WTC11 (cell line): ENCODE measurements around the gene POU2F3. TPM values are rescaled to one million over a fixed set of nuclear protein-coding genes. Genes with fewer than 3 reads are reported as not detected.

Experiments
- ATAC-seq: fragments of 200-7000 bp; cut with Tn5 transposase; 2 replicates; pipeline ENCODE4 v1.10.0; 2021; ENCODE audit warnings: mild to moderate bottlenecking, moderate library complexity
- CTCF ChIA-PET: fragments of 300-600 bp; sonication (Branson Sonifier 250); formaldehyde crosslinking; loops from one replicate; lab custom pipeline; 2021; ENCODE audit warnings: antibody characterized with exemption; lab: Charles Lee
- POLR2A ChIA-PET: fragments of 350-600 bp; sonication (Branson Sonifier 250); formaldehyde crosslinking; loops from one replicate; lab custom pipeline; 2021; ENCODE audit warnings: antibody characterized with exemption; lab: Charles Lee
- DNase-seq: peaks from one replicate; pipeline ENCODE4 v3.0.0; 2021; ENCODE audit warnings: low spot score
- H3K27ac Mint-ChIP-seq: 2 replicates; pipeline ENCODE4 v1.8.0; 2021; ENCODE audit warnings: mixed read lengths
- H3K27me3 Mint-ChIP-seq: 2 replicates; pipeline ENCODE4 v1.8.0; 2021; ENCODE audit warnings: low read depth, mild to moderate bottlenecking, moderate library complexity, mixed read lengths
- H3K36me3 Mint-ChIP-seq: 2 replicates; pipeline ENCODE4 v1.8.0; 2021; ENCODE audit warnings: mixed read lengths
- H3K4me1 Mint-ChIP-seq: 2 replicates; pipeline ENCODE4 v1.8.0; 2022; ENCODE audit warnings: mixed read lengths
- H3K4me3 Mint-ChIP-seq: 2 replicates; pipeline ENCODE4 v1.8.0; 2021; ENCODE audit warnings: mild to moderate bottlenecking, moderate library complexity, mixed read lengths
- H3K9me3 Mint-ChIP-seq: 2 replicates; pipeline ENCODE4 v1.8.0; 2021; ENCODE audit warnings: mixed read lengths
- CBFB ChIP-seq: sonication (generic); formaldehyde crosslinking; IDR thresholded peaks from 2 replicates; pipeline ENCODE4 v1.8.1; 2022; ENCODE audit warnings: mild to moderate bottlenecking, low read depth, missing genetic modification reagents
- CREB1 ChIP-seq: sonication (generic); formaldehyde crosslinking; IDR thresholded peaks from 2 replicates; pipeline ENCODE4 v1.8.0; 2023; ENCODE audit warnings: mild to moderate bottlenecking, missing genetic modification reagents
- CTCF ChIP-seq: fragments of 200-600 bp; IDR thresholded peaks from 2 replicates; pipeline ENCODE4 v1.8.0; 2022; ENCODE audit warnings: antibody characterized with exemption
- ERG ChIP-seq: fragments of 250-450 bp; sonication (Bioruptor Pico); IDR thresholded peaks from 2 replicates; pipeline ENCODE4 v1.8.0; 2021; ENCODE audit warnings: mild to moderate bottlenecking
- GABPB1 ChIP-seq: sonication (generic); formaldehyde crosslinking; IDR thresholded peaks from 2 replicates; pipeline ENCODE4 v1.8.1; 2023; ENCODE audit warnings: mild to moderate bottlenecking, missing genetic modification reagents
- JUN ChIP-seq: sonication (generic); formaldehyde crosslinking; IDR thresholded peaks from 2 replicates; pipeline ENCODE4 v1.8.0; 2023; ENCODE audit warnings: mild to moderate bottlenecking, missing genetic modification reagents
- MYBL2 ChIP-seq: sonication (generic); formaldehyde crosslinking; IDR thresholded peaks from 2 replicates; pipeline ENCODE4 v1.8.1; 2023; ENCODE audit warnings: mild to moderate bottlenecking, moderate library complexity, missing genetic modification reagents
- NR1H2 ChIP-seq: sonication (generic); formaldehyde crosslinking; IDR thresholded peaks from 2 replicates; pipeline ENCODE4 v1.9.0; 2021; ENCODE audit warnings: mild to moderate bottlenecking, moderate library complexity, missing genetic modification reagents
- PRDM15 ChIP-seq: sonication (generic); formaldehyde crosslinking; IDR thresholded peaks from 2 replicates; pipeline ENCODE4 v1.8.0; 2022; ENCODE audit warnings: missing genetic modification reagents
- RORB ChIP-seq: fragments of 250-450 bp; sonication (Bioruptor Pico); IDR thresholded peaks from 2 replicates; pipeline ENCODE4 v1.9.0; 2021; ENCODE audit warnings: mild to moderate bottlenecking
- SMAD4 ChIP-seq: sonication (generic); formaldehyde crosslinking; IDR thresholded peaks from 2 replicates; pipeline ENCODE4 v1.8.0; 2022; ENCODE audit warnings: mild to moderate bottlenecking, missing genetic modification reagents
- TEAD1 ChIP-seq: sonication (generic); formaldehyde crosslinking; IDR thresholded peaks from 2 replicates; pipeline ENCODE4 v1.8.0; 2022; ENCODE audit warnings: mild to moderate bottlenecking, missing genetic modification reagents
- TP53 ChIP-seq: sonication (generic); formaldehyde crosslinking; IDR thresholded peaks from 2 replicates; pipeline ENCODE4 v1.8.1; 2023; ENCODE audit warnings: mild to moderate bottlenecking, missing genetic modification reagents
- ZMAT4 ChIP-seq: fragments of 250-450 bp; sonication (Bioruptor Pico); IDR thresholded peaks from 2 replicates; pipeline ENCODE4 v1.9.0; 2021; ENCODE audit warnings: mild to moderate bottlenecking
- ZNF219 ChIP-seq: sonication (generic); formaldehyde crosslinking; IDR thresholded peaks from 2 replicates; pipeline ENCODE4 v1.8.0; 2023; ENCODE audit warnings: missing genetic modification reagents, mild to moderate bottlenecking, borderline replicate concordance
- ZNF416 ChIP-seq: fragments of 250-450 bp; sonication (Bioruptor Pico); IDR thresholded peaks from 2 replicates; pipeline ENCODE4 v1.9.0; 2021; ENCODE audit warnings: mild to moderate bottlenecking, inconsistent platforms
- total RNA-seq: library from RNA; stranded (reverse); gene quantifications from 3 replicates; pipeline ENCODE4 v1.2.3, GENCODE V29; 2021

The POU2F3 gene
- total RNA-seq, 1 experiment from 2014 or later, result 0.61 TPM

GRCh38 chr11:120333801-120334200, 93.9 kb downstream of the POU2F3 start:
- Mint-ChIP-seq H3K4me1 (peaks cover 18% of the 10 kb centered on the region), H3K36me3 (peaks cover 6% of the 10 kb centered on the region), H3K4me3 (no peak overlapping the region), H3K27me3 (no peaks in the 10 kb centered on the region), H3K9me3 (no peaks in the 10 kb centered on the region), H3K27ac (no peak overlapping the region)
- TF ChIP-seq ZNF219 (CRISPR knock-in tag), result no peak
- no peak for TF ChIP-seq SMAD4
- ATAC-seq, result no peak
- no peak for DNase-seq
- CTCF ChIA-PET, result interaction anchor here (0.6 to 3.6 kb wide), 6 partner anchors 8 to 207 kb away, joined by 3 to 26 read pairs (median 9); partner anchors contain the start of gene TLCD5
- POLR2A ChIA-PET, result no interaction called here

- Mint-ChIP-seq H3K4me1 (peaks cover 22% of the 10 kb centered on the region), H3K27me3 (no peaks in the 10 kb centered on the region), H3K9me3 (no peaks in the 10 kb centered on the region), H3K4me3 (no peak overlapping the region), H3K36me3 (peaks cover 6% of the 10 kb centered on the region), H3K27ac (no peak overlapping the region)
- DNase-seq, result no peak
- TF ChIP-seq ZNF416 (CRISPR knock-in tag) (no peak), PRDM15 (CRISPR knock-in tag) (no peak), RORB (CRISPR knock-in tag) (no peak), SMAD4 (no peak)
- POLR2A ChIA-PET, result no interaction called here
- CTCF ChIA-PET, result interaction anchor here (0.6 to 3.6 kb wide), 7 partner anchors 9 to 206 kb away, joined by 3 to 26 read pairs (median 9); partner anchors contain the start of gene TLCD5
- no peak for ATAC-seq
Observed at GRCh38 chr11:120334332-120334731, 94.4 kb downstream of the POU2F3 start.

GRCh38 chr11:120334894-120335462, 95.0 kb downstream of the POU2F3 start:
- Mint-ChIP-seq H3K27ac (0 out of 2 replicates have a peak overlapping the region, but pooled peaks have one; percentile 79), H3K4me3 (peak overlapping the region; percentile 78), H3K36me3 (peaks cover 4% of the 10 kb centered on the region), H3K4me1 (peaks cover 29% of the 10 kb centered on the region), H3K9me3 (no peaks in the 10 kb centered on the region), H3K27me3 (no peaks in the 10 kb centered on the region)
- ATAC-seq, result no peak
- POLR2A ChIA-PET, result no interaction called here
- TF ChIP-seq MYBL2 (CRISPR knock-in tag) (no peak), GABPB1 (CRISPR knock-in tag) (peak; percentile 10; the same call in 1 of the 2 replicates), JUN (CRISPR knock-in tag) (no peak), NR1H2 (CRISPR knock-in tag) (no peak), ERG (CRISPR knock-in tag) (no peak), ZMAT4 (CRISPR knock-in tag) (no peak), TP53 (no peak), CTCF (peak; percentile 50), TEAD1 (CRISPR knock-in tag) (no peak), CBFB (CRISPR knock-in tag) (no peak), CREB1 (CRISPR knock-in tag) (no peak)
- CTCF ChIA-PET, result interaction anchor here (0.7 to 3.6 kb wide), 15 partner anchors 9 to 350 kb away, joined by 3 to 26 read pairs (median 7); partner anchors contain the start of gene TLCD5
- DNase-seq, result peak; percentile 29
